Measurements from ENCODE around the gene C12orf50. TPM values are rescaled to one million over a fixed set of nuclear protein-coding genes. Genes with fewer than 3 reads are reported as not detected.

Gene C12orf50
- total RNA-seq, 2 donors from 2014 or later = not detected

GRCh38 chr12:87995581-87996178 is 33.5 kb downstream of the C12orf50 start:
- Histone ChIP-seq H3K27ac (no peak overlapping the region), H3K36me3 (no peaks in the 10 kb centered on the region), H3K4me3 (no peak overlapping the region), H3K9me3 (no peaks in the 10 kb centered on the region), H3K4me1 (ENCODE audit: control insufficient read depth in 1 of 2, low read depth in 2 of 2) (no peaks in the 10 kb centered on the region), H3K27me3 (replicated peaks; ENCODE audit: insufficient read depth) (no peaks in the 10 kb centered on the region)
- DNase-seq (ENCODE audit: low spot score) (no peak), ATAC-seq (ENCODE audit: insufficient number of reproducible peaks, low FRiP score, low read depth) (no peak)
- peak; percentile 55 for TF ChIP-seq CTCF (IDR thresholded peaks at IDR 0.05)

DNA sequence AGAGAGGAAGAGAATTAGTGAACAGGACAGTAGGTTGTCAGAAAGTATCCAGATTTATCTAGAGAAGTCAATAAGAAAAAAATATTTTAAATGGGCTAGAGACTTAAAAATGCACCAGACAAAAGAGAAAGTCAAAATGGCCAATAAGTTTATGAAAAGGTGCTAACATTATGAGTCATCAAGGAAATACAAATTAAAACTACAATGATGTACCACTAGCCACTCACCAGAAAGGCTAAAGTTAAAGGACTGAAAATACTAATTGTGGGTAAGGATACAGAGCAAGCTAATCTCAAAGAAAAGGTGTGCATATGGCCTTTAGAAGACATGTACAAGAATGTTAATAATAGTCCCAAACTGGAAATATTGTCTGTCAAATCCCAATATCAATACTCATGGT is 37.7 kb downstream of the C12orf50 start:
- no peak for ATAC-seq (ENCODE audit: insufficient number of reproducible peaks, low FRiP score, low read depth)
- H3K4me1 ChIP-seq (ENCODE audit: control insufficient read depth in 1 of 2, low read depth in 2 of 2) = no peaks in the 10 kb centered on the region

GRCh38 chr12:87988534-87988933 is 40.7 kb downstream of the C12orf50 start:
- no peak overlapping the region for H3K27ac ChIP-seq
- H3K4me3 ChIP-seq = no peak overlapping the region
- ATAC-seq (ENCODE audit: insufficient number of reproducible peaks, low FRiP score, low read depth) (no peak), DNase-seq (ENCODE audit: low spot score) (no peak)
- no peaks in the 10 kb centered on the region for H3K9me3 ChIP-seq
- no peaks in the 10 kb centered on the region for H3K27me3 ChIP-seq (replicated peaks; ENCODE audit: insufficient read depth)
- H3K36me3 ChIP-seq = no peaks in the 10 kb centered on the region
- TF ChIP-seq CTCF (IDR thresholded peaks at IDR 0.05) = no peak
- no peaks in the 10 kb centered on the region for H3K4me1 ChIP-seq (ENCODE audit: control insufficient read depth in 1 of 2, low read depth in 2 of 2)

More for the DNA sequence above, 37.7 kb downstream of the C12orf50 start:
- Histone ChIP-seq H3K9me3 (no peaks in the 10 kb centered on the region), H3K27ac (no peak overlapping the region), H3K4me3 (no peak overlapping the region), H3K36me3 (no peaks in the 10 kb centered on the region), H3K27me3 (replicated peaks; ENCODE audit: insufficient read depth) (no peaks in the 10 kb centered on the region)
- no peak for TF ChIP-seq CTCF (IDR thresholded peaks at IDR 0.05)
- no peak for DNase-seq (ENCODE audit: low spot score)

- no peak overlapping the region for H3K27ac ChIP-seq
- no peaks in the 10 kb centered on the region for H3K9me3 ChIP-seq
- H3K27me3 ChIP-seq (replicated peaks; ENCODE audit: insufficient read depth) = no peaks in the 10 kb centered on the region
- H3K4me3 ChIP-seq = no peak overlapping the region
- TF ChIP-seq CTCF (IDR thresholded peaks at IDR 0.05) = no peak
- no peaks in the 10 kb centered on the region for H3K4me1 ChIP-seq (ENCODE audit: control insufficient read depth in 1 of 2, low read depth in 2 of 2)
- ATAC-seq (ENCODE audit: insufficient number of reproducible peaks, low FRiP score, low read depth) (no peak), DNase-seq (ENCODE audit: low spot score) (no peak)
- no peaks in the 10 kb centered on the region for H3K36me3 ChIP-seq
Measured at GRCh38 chr12:87985069-87985675, 44.0 kb downstream of the C12orf50 start.

DNA sequence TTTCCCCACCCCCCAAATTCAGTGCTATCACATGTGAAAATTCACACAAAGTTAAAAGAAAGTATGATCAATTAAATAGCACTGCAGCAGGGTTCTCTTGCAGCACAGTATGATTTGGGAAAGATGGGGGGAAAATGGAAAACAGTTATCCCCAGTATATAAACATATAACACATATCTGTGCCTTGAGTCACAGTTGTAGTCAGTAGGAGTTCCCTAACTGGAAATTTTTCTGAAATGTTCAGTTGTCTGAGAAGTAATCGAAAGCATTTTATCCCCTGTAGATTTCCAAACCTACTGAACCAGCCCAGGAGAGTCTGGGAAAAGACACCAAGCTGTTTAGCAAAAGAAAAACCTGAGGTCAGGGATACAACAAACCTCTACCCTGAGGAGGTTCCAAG is 47.0 kb downstream of the C12orf50 start:
- H3K36me3 ChIP-seq = no peaks in the 10 kb centered on the region
- ATAC-seq (ENCODE audit: insufficient number of reproducible peaks, low FRiP score, low read depth) (no peak), DNase-seq (ENCODE audit: low spot score) (no peak)
- no peaks in the 10 kb centered on the region for H3K9me3 ChIP-seq
- no peak for TF ChIP-seq CTCF (IDR thresholded peaks at IDR 0.05)
- H3K4me3 ChIP-seq = no peak overlapping the region
- H3K27me3 ChIP-seq (replicated peaks; ENCODE audit: insufficient read depth) = no peaks in the 10 kb centered on the region
- H3K4me1 ChIP-seq (ENCODE audit: control insufficient read depth in 1 of 2, low read depth in 2 of 2) = no peaks in the 10 kb centered on the region
- no peak overlapping the region for H3K27ac ChIP-seq

Data from thoracic aorta (tissue), 2 donors.